Suprapubic skin (tissue), 4 donors: Measurements from ENCODE around the gene DPYD.

Source experiments
- EP300 ChIP-seq: sonication (generic); formaldehyde crosslinking; IDR thresholded peaks from one replicate; pipeline ENCODE4 v1.6.1; 2017; ENCODE audit warnings: antibody characterized with exemption
- POLR2A ChIP-seq, 2 donors: fragments of 450-650 bp; IDR thresholded peaks; one replicate each; pipeline ENCODE4 v1.6.1; 2017; ENCODE audit warnings: antibody characterized with exemption in 2 of 2, mild to moderate bottlenecking in 2 of 2, moderate library complexity in 2 of 2
- POLR2AphosphoS5 ChIP-seq, 3 donors: sonication (generic); formaldehyde crosslinking; IDR thresholded peaks; one replicate each; pipeline ENCODE4 v1.6.1; 2017; ENCODE audit warnings: antibody characterized with exemption in 3 of 3
- TF ChIP-seq, protein P1 (sequence below), 2 donors: fragments of 200-600 bp in 1 of 2; fragments of 450-650 bp in 1 of 2; sonication (generic) in 1 of 2; IDR thresholded peaks; one replicate each; pipeline ENCODE4 v1.5.1; 2016 to 2019; ENCODE audit warnings: antibody characterized with exemption in 2 of 2, mild to moderate bottlenecking in 1 of 2, moderate library complexity in 1 of 2

DNA sequence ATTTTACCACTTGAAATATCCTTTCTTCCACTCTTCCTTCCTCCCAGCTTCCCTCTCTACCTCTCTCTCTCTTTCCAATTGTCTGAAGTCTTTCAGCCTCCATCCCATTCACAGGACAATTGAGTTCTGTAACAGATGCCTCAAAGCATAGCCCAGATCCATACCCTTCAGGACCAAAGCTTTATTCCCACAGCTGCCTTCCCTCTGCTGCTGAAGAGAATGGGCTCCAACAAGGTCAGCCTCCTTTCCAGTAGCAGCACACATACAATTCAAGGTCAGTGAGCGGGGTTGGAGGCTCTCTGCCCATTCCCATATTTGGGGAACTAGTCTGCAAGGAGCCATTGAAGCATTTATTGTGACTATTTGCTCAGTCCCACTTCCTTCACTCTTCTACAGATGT lies 179.9 kb downstream of the DPYD start:
- TF ChIP-seq POLR2A (IDR thresholded peaks at IDR 0.05) (no peak), POLR2AphosphoS5 (IDR thresholded peaks at IDR 0.05) (no peak), EP300 (no peak)
- TF ChIP-seq, protein P1, sequence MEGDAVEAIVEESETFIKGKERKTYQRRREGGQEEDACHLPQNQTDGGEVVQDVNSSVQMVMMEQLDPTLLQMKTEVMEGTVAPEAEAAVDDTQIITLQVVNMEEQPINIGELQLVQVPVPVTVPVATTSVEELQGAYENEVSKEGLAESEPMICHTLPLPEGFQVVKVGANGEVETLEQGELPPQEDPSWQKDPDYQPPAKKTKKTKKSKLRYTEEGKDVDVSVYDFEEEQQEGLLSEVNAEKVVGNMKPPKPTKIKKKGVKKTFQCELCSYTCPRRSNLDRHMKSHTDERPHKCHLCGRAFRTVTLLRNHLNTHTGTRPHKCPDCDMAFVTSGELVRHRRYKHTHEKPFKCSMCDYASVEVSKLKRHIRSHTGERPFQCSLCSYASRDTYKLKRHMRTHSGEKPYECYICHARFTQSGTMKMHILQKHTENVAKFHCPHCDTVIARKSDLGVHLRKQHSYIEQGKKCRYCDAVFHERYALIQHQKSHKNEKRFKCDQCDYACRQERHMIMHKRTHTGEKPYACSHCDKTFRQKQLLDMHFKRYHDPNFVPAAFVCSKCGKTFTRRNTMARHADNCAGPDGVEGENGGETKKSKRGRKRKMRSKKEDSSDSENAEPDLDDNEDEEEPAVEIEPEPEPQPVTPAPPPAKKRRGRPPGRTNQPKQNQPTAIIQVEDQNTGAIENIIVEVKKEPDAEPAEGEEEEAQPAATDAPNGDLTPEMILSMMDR (IDR thresholded peaks at IDR 0.05) = no peak
